D721Med (cell line): ENCODE results near the gene WHRN.

ENCODE experiments used
- DNase-seq: peaks from one replicate; pipeline ENCODE4 v3.0.0; 2011; ENCODE audit warnings: low spot score; ENCODE audit not compliant: insufficient read length
- FAIRE-seq: peaks from 2 replicates; lab custom pipeline; 2011; peaks lifted over from hg19 to GRCh38; lab: Jason Lieb, UNC
- TF ChIP-seq, protein P1 (sequence below): IDR thresholded peaks from 2 replicates; pipeline ENCODE4 v1.5.1; 2012; ENCODE audit warnings: mild to moderate bottlenecking, control low read depth; ENCODE audit not compliant: insufficient read depth; ENCODE audit errors: missing control alignments

Gene WHRN

DNA sequence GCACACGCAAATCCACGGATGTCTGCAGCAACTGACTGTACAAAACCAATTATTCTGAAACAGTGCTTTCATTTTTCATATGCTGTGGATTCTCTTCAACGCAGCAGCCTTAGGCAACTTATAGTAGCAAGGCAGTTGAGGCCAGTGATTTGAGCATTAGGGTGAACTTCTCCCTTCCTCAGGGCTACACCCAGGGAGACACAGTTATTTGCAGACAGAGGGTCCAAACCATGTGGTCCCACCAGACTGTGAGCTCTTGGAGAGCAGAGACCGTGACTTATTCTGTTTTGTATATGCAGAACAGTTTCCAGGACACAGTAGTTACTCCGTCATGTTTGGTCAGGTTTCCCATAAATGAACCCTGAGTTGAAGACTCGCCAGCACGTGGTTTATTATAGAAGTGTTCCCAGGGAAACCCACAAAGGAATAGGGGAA, 19.0 kb upstream of the WHRN start:
- FAIRE-seq = no peak
- DNase-seq = no peak
- TF ChIP-seq, protein P1, sequence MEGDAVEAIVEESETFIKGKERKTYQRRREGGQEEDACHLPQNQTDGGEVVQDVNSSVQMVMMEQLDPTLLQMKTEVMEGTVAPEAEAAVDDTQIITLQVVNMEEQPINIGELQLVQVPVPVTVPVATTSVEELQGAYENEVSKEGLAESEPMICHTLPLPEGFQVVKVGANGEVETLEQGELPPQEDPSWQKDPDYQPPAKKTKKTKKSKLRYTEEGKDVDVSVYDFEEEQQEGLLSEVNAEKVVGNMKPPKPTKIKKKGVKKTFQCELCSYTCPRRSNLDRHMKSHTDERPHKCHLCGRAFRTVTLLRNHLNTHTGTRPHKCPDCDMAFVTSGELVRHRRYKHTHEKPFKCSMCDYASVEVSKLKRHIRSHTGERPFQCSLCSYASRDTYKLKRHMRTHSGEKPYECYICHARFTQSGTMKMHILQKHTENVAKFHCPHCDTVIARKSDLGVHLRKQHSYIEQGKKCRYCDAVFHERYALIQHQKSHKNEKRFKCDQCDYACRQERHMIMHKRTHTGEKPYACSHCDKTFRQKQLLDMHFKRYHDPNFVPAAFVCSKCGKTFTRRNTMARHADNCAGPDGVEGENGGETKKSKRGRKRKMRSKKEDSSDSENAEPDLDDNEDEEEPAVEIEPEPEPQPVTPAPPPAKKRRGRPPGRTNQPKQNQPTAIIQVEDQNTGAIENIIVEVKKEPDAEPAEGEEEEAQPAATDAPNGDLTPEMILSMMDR = no peak

DNA sequence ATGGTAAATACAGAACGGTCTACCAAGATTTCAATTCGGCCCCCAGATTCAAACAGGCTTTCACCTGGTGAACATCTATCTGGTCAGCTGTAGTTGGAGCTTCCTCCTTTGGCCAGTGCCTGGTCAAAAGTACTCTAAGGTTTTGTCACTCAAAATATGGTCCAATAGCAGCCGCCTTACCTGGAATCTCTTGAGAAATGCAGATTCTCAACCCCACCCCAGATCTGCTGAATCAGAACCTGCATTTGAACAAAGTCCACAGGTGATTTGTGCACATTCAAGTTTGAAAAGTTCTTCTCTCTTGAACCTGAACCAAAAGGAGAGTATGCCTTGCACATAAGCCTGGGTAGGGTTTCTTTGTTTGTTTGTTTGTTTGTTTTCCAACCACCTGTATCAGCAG, 17.6 kb upstream of the WHRN start:
- no peak for FAIRE-seq

DNA sequence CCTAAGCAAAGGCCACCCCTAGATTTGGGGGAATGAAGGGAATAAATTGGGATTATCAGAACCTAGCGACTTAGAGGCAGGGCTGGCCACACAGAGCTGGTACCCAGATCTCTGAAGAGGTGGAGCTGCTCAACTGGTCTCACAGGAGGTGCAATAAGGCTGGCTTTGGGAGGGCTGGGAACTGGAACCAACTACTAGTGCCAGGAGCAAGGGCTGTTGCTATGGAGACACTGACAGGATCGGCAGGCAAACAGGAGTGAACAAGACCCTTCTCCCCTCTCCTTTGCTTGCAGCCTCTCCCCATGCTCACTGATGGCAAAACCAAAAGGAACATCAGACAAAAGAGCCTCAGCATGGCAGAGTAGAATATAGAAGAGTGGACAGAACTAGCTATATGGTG, 17.0 kb upstream of the WHRN start:
- TF ChIP-seq, protein P1 = no peak
- DNase-seq = no peak
- no peak for FAIRE-seq

More for the DNA sequence above, 17.6 kb upstream of the WHRN start:
- TF ChIP-seq, protein P1 = no peak
- no peak for DNase-seq

DNA sequence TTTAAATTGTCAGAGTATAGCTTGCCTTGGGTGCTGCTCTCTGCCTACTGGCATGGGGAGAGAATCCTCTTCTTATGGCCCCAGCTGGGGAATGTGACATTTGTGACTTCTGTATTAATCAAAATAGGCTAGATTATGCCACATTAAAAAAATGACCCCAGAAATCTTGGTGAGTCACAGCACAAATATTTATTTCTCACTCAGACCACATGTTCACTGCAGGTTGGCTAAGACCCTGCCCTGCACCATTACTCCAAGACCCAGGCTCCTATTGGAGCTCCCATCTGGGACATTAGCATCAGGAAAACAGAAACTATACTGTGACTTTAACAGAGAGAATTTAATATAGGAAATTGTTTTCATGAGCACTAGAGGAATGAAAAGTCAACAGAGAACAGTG, 16.6 kb upstream of the WHRN start:
- TF ChIP-seq, protein P1 = no peak
- FAIRE-seq = no peak
- DNase-seq = no peak

DNA sequence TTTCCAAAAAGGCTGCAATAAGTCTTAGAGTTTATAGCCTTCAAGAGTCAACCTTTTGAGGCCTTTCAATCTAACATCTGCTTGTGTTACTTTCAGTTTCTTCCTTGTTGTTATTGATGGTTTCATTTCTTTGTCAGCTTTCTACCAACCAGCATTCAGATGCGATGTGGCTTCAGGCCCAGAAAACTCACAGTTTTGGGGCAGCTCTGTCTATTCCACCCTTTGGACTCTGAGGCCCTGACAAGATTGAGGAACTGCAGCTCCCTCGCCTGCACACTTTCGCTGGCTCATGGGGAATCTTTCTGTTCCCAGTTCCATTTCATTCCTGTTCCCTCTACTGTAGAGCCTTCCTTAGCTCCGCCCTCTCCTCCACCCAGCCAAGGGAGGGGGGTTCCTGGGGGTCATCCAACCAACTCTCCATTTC, 13.3 kb upstream of the WHRN start:
- FAIRE-seq = no peak
- TF ChIP-seq, protein P1 = no peak
- no peak for DNase-seq

DNA sequence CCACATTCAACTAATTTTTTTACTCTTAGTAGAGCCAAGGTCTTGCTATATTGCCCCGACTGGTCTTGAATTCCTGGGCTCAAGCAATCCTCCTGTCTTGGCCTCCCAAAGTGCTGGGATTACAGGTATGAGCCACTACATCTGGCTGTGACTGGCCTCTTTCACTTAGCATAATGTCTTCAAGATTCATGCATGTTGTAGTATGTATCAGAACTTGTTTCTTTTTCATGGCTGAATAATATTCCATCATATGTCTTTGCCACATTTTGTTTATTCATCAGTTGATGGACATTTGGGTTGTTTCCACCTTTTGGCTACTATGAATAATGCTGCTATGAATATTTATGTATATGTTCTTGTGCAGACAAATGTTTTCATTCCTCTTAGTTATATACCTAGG, 12.8 kb upstream of the WHRN start:
- FAIRE-seq (no peak), DNase-seq (no peak)
- TF ChIP-seq, protein P1 = no peak

DNA sequence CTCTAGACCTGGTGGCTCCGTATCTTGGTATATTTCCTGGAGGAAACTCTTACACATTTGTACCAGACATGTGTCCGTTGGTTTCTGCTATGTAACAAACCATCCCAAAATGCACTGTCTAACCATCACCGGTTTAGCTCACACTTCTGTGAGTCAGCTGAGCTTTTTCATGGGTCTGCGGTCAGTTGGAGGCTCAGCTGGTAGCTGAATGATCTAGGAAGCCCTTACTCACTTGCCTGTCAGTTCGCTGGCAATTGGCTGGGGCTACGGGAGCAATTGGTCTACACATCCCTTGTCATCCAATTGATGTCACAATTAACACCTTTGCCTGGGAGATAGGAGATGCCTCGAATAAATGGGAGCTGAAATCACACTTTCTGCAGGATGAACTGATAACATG, 11.6 kb upstream of the WHRN start:
- FAIRE-seq (no peak), DNase-seq (no peak)
- TF ChIP-seq, protein P1 = no peak
